GM12872 (cell line): ENCODE data around the gene TXK.
A peak's percentile ranks its signal among the peaks of the same experiment; 100 is the strongest.

Source experiments
- TF ChIP-seq, protein P1 (sequence below): IDR thresholded peaks from 3 replicates; pipeline ENCODE4 v1.5.1; 2011; ENCODE audit warnings: low read depth, mild to moderate bottlenecking, low read length, moderate library complexity; ENCODE audit not compliant: insufficient read depth

Gene TXK

DNA sequence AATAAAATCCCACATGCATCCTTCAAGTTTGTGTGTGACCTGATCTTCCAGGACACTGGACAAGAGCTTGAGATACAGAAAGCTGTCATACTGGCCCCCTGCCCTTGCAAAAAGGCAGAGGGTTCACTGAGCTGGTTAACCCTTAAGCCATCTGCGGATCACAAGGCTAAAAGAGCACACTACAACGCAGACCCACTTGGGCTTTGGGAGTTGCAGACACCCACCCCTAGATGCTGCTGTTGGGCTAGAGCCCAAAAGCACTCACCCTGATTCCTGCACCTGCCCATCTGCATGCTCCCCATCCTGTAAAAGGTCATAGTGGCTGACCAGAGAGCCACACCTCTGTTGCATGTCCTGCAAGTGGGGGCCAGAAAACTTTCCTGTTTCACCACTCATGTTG is 51.1 kb downstream of the TXK start:
- TF ChIP-seq, protein P1, sequence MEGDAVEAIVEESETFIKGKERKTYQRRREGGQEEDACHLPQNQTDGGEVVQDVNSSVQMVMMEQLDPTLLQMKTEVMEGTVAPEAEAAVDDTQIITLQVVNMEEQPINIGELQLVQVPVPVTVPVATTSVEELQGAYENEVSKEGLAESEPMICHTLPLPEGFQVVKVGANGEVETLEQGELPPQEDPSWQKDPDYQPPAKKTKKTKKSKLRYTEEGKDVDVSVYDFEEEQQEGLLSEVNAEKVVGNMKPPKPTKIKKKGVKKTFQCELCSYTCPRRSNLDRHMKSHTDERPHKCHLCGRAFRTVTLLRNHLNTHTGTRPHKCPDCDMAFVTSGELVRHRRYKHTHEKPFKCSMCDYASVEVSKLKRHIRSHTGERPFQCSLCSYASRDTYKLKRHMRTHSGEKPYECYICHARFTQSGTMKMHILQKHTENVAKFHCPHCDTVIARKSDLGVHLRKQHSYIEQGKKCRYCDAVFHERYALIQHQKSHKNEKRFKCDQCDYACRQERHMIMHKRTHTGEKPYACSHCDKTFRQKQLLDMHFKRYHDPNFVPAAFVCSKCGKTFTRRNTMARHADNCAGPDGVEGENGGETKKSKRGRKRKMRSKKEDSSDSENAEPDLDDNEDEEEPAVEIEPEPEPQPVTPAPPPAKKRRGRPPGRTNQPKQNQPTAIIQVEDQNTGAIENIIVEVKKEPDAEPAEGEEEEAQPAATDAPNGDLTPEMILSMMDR: peak; percentile 28; the same call in 1 of the 3 replicates

GRCh38 chr4:48081196-48081595 is 52.9 kb downstream of the TXK start:
- TF ChIP-seq, protein P1: no peak

- TF ChIP-seq, protein P1: no peak
Observed at GRCh38 chr4:48079972-48080391, 54.1 kb downstream of the TXK start.

DNA sequence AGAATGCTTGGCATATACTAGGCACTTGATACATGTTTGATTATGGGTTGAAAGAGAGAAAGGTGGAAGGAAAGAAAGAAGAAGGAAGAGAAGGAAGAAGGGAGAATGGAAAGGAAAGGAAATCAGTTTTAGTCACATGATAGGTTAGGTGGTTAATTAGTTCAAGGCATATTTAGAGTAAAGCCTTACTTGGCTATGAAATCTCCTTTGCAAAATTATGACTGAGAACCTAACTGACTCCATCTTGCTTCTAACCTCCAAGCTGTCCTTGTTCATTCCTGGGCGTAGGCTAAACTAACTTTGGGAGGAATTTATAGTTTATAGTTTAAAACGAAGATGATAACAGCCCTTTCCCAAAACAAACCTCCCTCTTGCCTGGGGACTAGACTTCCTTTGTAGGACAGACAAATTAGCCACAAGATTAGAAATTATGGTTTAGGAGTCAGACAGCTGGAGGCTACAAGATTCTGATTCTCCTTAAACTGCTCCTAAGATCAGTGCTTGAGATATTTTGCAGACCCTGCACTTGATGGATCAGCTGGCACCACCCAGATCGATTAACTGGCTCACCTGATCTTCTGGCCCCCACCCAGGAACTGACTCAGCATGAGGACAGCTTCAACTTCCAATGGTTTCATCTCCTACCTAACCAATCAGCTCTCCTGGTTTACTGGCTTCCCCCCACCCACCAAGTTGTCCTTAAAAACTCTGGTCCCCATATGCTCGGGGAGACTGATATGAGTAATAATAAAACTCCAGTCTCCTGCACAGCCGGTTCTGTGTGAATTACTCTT is 55.0 kb downstream of the TXK start:
- TF ChIP-seq, protein P1: no peak

DNA sequence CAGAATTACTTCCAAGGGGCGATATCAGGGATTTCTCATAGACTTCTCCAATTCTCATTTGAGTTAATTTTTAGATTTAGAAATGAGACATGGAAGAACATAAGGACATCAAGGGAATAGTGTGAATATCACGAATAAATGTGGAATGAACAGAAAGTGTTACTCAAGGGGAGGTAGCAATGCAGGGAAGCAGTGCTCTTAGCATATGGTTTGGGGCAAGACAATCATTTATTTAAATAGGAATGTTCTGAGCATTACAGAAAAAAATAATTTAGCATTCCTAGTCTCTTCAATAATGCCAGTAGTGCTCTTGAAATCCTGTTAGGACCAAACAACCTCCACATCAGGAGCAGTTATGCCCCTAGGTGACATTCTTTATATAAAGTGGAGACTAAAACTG is 55.6 kb downstream of the TXK start:
- TF ChIP-seq, protein P1: no peak

DNA sequence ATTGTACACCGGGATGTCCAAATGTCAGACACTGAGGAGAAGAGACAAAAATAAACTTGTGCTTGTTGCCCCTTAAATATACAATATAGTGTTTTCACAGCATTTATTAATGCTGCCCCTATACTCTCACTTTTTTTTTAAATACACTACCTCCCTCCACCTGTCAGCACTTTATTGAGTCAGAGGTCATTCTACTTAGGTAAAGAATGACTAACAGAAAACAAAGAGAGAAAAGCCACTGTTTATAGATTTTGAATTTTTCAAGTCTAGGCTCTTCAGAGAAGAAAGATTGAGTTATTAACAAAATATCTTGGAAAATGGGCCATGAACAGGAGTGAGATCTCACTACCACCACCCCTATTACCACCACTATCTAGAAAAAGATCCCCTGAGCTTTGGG is 59.4 kb downstream of the TXK start:
- TF ChIP-seq, protein P1: no peak

GRCh38 chr4:48073567-48074103 is 60.4 kb downstream of the TXK start:
- TF ChIP-seq, protein P1: no peak
